SK-N-SH treated with all-trans-retinoic acid at 6 μM for 48 hours (cell line): Measurements from ENCODE around the gene CAPN12.

Experiments
- ATAC-seq: fragments of 200-7000 bp; cut with Tn5 transposase; 3 replicates; pipeline ENCODE4 v1.9.1; 2020; ENCODE audit warnings: mild to moderate bottlenecking, moderate library complexity
- ARNTL ChIP-seq: fragments of 450-650 bp; formaldehyde crosslinking; IDR thresholded peaks from 2 replicates; pipeline ENCODE4 v1.5.0; 2020; ENCODE audit warnings: low read depth, mild to moderate bottlenecking, moderate library complexity, borderline replicate concordance
- BACH2 ChIP-seq: fragments of 250-450 bp; sonication (Bioruptor Pico); IDR thresholded peaks from 2 replicates; pipeline ENCODE4 v1.9.0; 2021; ENCODE audit warnings: mild to moderate bottlenecking, borderline replicate concordance
- CSDC2 ChIP-seq: fragments of 250-450 bp; sonication (Bioruptor Pico); IDR thresholded peaks from 2 replicates; pipeline ENCODE4 v1.5.0; 2020; ENCODE audit warnings: mild to moderate bottlenecking, moderate library complexity
- ESRRG ChIP-seq: fragments of 250-450 bp; sonication (Bioruptor Pico); IDR thresholded peaks from 2 replicates; pipeline ENCODE4 v1.6.1; 2021; ENCODE audit warnings: mild to moderate bottlenecking
- GLIS3 ChIP-seq: fragments of 250-450 bp; sonication (Bioruptor Pico); IDR thresholded peaks from 2 replicates; pipeline ENCODE4 v1.5.0; 2020; ENCODE audit warnings: mild to moderate bottlenecking, moderate library complexity
- ISL1 ChIP-seq: fragments of 250-450 bp; sonication (Bioruptor Pico); IDR thresholded peaks from 2 replicates; pipeline ENCODE4 v2.1.2; 2022; ENCODE audit warnings: mild to moderate bottlenecking, moderate library complexity
- OSR1 ChIP-seq: fragments of 250-450 bp; sonication (Bioruptor Pico); IDR thresholded peaks from 2 replicates; pipeline ENCODE4 v1.8.0; 2022; ENCODE audit warnings: moderate library complexity, mild to moderate bottlenecking, inconsistent platforms
- PPARA ChIP-seq: fragments of 250-450 bp; sonication (Bioruptor Pico); IDR thresholded peaks from 2 replicates; pipeline ENCODE4 v1.5.0; 2020; ENCODE audit warnings: mild to moderate bottlenecking, borderline replicate concordance
- RARB ChIP-seq: fragments of 250-450 bp; sonication (Bioruptor Pico); IDR thresholded peaks from 2 replicates; pipeline ENCODE4 v1.8.0; 2021; ENCODE audit warnings: mild to moderate bottlenecking, moderate library complexity
- TCF4 ChIP-seq: fragments of 250-450 bp; sonication (Bioruptor Pico); IDR thresholded peaks from 2 replicates; pipeline ENCODE4 v1.8.0; 2021; ENCODE audit warnings: mild to moderate bottlenecking, moderate library complexity, borderline replicate concordance
- TOX ChIP-seq: fragments of 250-450 bp; sonication (Bioruptor Pico); IDR thresholded peaks from 2 replicates; pipeline ENCODE4 v1.8.0; 2021; ENCODE audit warnings: mild to moderate bottlenecking, moderate library complexity, borderline replicate concordance
- ZC3H10 ChIP-seq: fragments of 250-450 bp; sonication (Bioruptor Pico); IDR thresholded peaks from 2 replicates; pipeline ENCODE4 v1.5.1; 2021; ENCODE audit warnings: mild to moderate bottlenecking, moderate library complexity
- ZFP3 ChIP-seq: fragments of 250-450 bp; sonication (Bioruptor Pico); IDR thresholded peaks from 2 replicates; pipeline ENCODE4 v1.5.0; 2020; ENCODE audit warnings: mild to moderate bottlenecking, moderate library complexity
- ZFP30 ChIP-seq: fragments of 450-650 bp; formaldehyde crosslinking; IDR thresholded peaks from 2 replicates; pipeline ENCODE4 v1.5.0; 2022; ENCODE audit warnings: mild to moderate bottlenecking, moderate library complexity
- ZNF565 ChIP-seq: fragments of 450-650 bp; formaldehyde crosslinking; conservative IDR thresholded peaks from 2 replicates; pipeline ENCODE4 v1.5.0; 2020; ENCODE audit warnings: low read depth, mild to moderate bottlenecking, moderate library complexity
- ZNF70 ChIP-seq: fragments of 450-650 bp; formaldehyde crosslinking; IDR thresholded peaks from 2 replicates; pipeline ENCODE4 v1.5.0; 2020; ENCODE audit warnings: mild to moderate bottlenecking, moderate library complexity
- ZNF8 ChIP-seq: fragments of 450-650 bp; formaldehyde crosslinking; IDR thresholded peaks from 2 replicates; pipeline ENCODE4 v1.5.0; 2020; ENCODE audit warnings: mild to moderate bottlenecking, moderate library complexity
- TF ChIP-seq, protein P1 (sequence below): fragments of 250-450 bp; sonication (Bioruptor Pico); IDR thresholded peaks from 2 replicates; pipeline ENCODE4 v1.5.0; 2020; ENCODE audit warnings: mild to moderate bottlenecking, moderate library complexity
- TF ChIP-seq, protein P2 (sequence below): fragments of 250-450 bp; sonication (Bioruptor Pico); IDR thresholded peaks from 2 replicates; pipeline ENCODE4 v1.8.0; 2020; ENCODE audit warnings: mild to moderate bottlenecking, moderate library complexity, borderline replicate concordance
- TF ChIP-seq, protein P3 (sequence below): fragments of 250-450 bp; sonication (Bioruptor Pico); IDR thresholded peaks from 2 replicates; pipeline ENCODE4 v1.5.1; 2021; ENCODE audit warnings: mild to moderate bottlenecking, moderate library complexity
- TF ChIP-seq, protein P4 (sequence below): fragments of 250-450 bp; sonication (Bioruptor Pico); IDR thresholded peaks from 2 replicates; pipeline ENCODE4 v1.5.1; 2020; ENCODE audit warnings: low read depth, mild to moderate bottlenecking, moderate library complexity
- TF ChIP-seq, protein P5 (sequence below): fragments of 250-450 bp; sonication (Bioruptor Pico); IDR thresholded peaks from 2 replicates; pipeline ENCODE4 v1.8.0; 2021; ENCODE audit warnings: low read depth, mild to moderate bottlenecking, moderate library complexity, borderline replicate concordance

Gene CAPN12

DNA sequence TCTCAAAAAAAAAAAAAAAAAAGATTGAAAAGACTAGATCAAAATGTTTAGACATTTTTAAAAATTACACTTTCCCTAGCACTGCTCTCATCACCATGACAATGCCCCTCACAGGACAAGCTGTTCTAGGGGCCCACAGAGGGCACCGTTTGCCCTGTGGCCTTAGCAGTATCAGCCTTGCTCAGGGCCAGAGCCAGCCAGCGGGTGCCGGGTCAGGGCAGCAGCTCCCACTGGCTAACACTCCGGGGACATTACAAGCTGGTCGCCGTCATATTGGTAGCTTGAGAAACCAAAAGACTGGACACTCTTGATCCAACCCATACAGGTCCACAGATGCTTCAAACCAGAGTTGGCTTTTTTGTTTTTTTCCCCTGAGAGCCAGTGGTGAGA lies 18.0 kb downstream of the CAPN12 start:
- ATAC-seq = no peak
- TF ChIP-seq ZC3H10 (CRISPR knock-in tag) = no peak
- TF ChIP-seq BACH2 (CRISPR knock-in tag) = no peak
- no peak for TF ChIP-seq PPARA (CRISPR knock-in tag)
- TF ChIP-seq ZNF70 (CRISPR knock-in tag) = no peak
- TF ChIP-seq ESRRG = no peak
- TF ChIP-seq, protein P1, sequence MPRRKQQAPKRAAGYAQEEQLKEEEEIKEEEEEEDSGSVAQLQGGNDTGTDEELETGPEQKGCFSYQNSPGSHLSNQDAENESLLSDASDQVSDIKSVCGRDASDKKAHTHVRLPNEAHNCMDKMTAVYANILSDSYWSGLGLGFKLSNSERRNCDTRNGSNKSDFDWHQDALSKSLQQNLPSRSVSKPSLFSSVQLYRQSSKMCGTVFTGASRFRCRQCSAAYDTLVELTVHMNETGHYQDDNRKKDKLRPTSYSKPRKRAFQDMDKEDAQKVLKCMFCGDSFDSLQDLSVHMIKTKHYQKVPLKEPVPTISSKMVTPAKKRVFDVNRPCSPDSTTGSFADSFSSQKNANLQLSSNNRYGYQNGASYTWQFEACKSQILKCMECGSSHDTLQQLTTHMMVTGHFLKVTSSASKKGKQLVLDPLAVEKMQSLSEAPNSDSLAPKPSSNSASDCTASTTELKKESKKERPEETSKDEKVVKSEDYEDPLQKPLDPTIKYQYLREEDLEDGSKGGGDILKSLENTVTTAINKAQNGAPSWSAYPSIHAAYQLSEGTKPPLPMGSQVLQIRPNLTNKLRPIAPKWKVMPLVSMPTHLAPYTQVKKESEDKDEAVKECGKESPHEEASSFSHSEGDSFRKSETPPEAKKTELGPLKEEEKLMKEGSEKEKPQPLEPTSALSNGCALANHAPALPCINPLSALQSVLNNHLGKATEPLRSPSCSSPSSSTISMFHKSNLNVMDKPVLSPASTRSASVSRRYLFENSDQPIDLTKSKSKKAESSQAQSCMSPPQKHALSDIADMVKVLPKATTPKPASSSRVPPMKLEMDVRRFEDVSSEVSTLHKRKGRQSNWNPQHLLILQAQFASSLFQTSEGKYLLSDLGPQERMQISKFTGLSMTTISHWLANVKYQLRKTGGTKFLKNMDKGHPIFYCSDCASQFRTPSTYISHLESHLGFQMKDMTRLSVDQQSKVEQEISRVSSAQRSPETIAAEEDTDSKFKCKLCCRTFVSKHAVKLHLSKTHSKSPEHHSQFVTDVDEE (CRISPR knock-in tag) = no peak
- no peak for TF ChIP-seq GLIS3 (CRISPR knock-in tag)
- no peak for TF ChIP-seq RARB (CRISPR knock-in tag)
- no peak for TF ChIP-seq ZNF565 (CRISPR knock-in tag)
- TF ChIP-seq TCF4 = no peak
- TF ChIP-seq, protein P2, sequence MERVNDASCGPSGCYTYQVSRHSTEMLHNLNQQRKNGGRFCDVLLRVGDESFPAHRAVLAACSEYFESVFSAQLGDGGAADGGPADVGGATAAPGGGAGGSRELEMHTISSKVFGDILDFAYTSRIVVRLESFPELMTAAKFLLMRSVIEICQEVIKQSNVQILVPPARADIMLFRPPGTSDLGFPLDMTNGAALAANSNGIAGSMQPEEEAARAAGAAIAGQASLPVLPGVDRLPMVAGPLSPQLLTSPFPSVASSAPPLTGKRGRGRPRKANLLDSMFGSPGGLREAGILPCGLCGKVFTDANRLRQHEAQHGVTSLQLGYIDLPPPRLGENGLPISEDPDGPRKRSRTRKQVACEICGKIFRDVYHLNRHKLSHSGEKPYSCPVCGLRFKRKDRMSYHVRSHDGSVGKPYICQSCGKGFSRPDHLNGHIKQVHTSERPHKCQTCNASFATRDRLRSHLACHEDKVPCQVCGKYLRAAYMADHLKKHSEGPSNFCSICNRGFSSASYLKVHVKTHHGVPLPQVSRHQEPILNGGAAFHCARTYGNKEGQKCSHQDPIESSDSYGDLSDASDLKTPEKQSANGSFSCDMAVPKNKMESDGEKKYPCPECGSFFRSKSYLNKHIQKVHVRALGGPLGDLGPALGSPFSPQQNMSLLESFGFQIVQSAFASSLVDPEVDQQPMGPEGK (CRISPR knock-in tag) = no peak

DNA sequence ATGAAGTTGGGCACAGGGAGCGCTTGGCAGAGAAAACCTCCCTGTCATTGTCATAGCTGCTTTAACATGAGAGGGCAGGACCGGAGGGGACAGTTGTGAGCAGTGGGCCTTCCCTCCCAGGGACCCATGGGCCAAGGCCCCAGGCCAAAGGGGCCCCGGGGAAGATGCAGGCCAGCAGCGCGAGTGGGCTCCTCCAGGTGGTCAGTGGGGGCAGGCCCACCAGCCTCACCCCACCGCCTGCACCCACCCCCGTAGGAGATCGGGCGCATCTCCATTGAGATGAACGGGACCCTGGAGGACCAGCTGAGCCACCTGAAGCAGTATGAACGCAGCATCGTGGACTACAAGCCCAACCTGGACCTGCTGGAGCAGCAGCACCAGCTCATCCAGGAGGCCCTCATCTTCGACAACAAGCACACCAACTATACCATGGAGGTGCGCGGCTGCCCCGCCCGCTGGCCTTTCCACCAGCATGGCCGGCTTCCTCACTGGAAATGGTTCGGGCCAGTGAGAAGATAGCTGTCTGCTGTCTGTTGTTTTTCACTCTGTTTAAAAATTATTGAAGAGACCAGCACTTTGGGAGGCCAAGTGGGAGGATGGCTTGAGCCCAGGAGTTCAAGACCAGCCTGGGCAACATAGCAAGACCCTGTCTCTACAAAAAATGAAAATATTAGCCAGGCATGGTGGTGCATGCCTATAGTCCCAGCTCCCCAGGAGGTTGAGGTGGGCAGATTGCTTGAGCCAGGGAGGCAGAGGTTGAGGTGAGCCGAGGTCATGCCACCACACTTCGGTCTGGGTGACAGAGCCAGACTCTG lies 18.6 kb downstream of the CAPN12 start:
- ATAC-seq = no peak
- TF ChIP-seq OSR1 (CRISPR knock-in tag) = no peak
- TF ChIP-seq, protein P3, sequence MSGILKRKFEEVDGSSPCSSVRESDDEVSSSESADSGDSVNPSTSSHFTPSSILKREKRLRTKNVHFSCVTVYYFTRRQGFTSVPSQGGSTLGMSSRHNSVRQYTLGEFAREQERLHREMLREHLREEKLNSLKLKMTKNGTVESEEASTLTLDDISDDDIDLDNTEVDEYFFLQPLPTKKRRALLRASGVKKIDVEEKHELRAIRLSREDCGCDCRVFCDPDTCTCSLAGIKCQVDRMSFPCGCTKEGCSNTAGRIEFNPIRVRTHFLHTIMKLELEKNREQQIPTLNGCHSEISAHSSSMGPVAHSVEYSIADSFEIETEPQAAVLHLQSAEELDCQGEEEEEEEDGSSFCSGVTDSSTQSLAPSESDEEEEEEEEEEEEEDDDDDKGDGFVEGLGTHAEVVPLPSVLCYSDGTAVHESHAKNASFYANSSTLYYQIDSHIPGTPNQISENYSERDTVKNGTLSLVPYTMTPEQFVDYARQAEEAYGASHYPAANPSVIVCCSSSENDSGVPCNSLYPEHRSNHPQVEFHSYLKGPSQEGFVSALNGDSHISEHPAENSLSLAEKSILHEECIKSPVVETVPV (CRISPR knock-in tag) = no peak
- TF ChIP-seq, protein P4, sequence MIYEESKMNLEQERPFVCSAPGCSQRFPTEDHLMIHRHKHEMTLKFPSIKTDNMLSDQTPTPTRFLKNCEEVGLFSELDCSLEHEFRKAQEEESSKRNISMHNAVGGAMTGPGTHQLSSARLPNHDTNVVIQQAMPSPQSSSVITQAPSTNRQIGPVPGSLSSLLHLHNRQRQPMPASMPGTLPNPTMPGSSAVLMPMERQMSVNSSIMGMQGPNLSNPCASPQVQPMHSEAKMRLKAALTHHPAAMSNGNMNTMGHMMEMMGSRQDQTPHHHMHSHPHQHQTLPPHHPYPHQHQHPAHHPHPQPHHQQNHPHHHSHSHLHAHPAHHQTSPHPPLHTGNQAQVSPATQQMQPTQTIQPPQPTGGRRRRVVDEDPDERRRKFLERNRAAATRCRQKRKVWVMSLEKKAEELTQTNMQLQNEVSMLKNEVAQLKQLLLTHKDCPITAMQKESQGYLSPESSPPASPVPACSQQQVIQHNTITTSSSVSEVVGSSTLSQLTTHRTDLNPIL (CRISPR knock-in tag) = no peak
- no peak for TF ChIP-seq ZFP3 (CRISPR knock-in tag)
- TF ChIP-seq ZFP30 (CRISPR knock-in tag) = no peak
- TF ChIP-seq CSDC2 (CRISPR knock-in tag) = no peak
- TF ChIP-seq ZNF8 (CRISPR knock-in tag) = no peak
- no peak for TF ChIP-seq ISL1 (CRISPR knock-in tag)
- TF ChIP-seq TCF4 = no peak
- TF ChIP-seq TOX = no peak

DNA sequence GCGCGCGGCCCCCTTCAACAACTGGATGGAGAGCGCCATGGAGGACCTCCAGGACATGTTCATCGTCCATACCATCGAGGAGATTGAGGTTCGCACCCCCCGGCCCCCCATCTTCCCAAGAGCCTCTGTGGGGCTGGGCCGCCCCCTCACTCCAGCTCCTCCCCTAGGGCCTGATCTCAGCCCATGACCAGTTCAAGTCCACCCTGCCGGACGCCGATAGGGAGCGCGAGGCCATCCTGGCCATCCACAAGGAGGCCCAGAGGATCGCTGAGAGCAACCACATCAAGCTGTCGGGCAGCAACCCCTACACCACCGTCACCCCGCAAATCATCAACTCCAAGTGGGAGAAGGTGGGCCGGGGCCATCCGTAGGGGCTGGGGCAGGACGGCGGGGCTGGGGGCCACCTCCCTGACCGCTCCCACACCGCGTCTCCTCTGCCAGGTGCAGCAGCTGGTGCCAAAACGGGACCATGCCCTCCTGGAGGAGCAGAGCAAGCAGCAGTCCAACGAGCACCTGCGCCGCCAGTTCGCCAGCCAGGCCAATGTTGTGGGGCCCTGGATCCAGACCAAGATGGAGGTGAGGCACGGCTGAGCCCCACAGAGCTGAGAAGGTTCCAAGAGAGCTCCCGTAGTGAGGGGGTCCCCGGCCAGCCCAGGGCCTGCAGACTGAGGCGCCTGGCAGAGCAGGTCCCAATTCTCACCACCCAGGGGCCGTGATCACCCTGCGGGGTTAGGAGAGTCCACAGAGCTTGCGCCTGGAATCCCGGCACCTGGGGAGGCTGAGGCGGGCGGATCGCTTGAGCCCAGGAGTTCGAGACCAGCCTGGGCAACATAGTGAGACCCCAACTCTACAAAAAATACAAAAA lies 20.1 kb downstream of the CAPN12 start:
- no peak for ATAC-seq
- TF ChIP-seq ZNF8 (CRISPR knock-in tag) (no peak), ZFP3 (CRISPR knock-in tag) (no peak), BACH2 (CRISPR knock-in tag) (no peak), TOX (no peak), RARB (CRISPR knock-in tag) (no peak), ESRRG (no peak), PPARA (CRISPR knock-in tag) (no peak), ISL1 (CRISPR knock-in tag) (no peak), ARNTL (CRISPR knock-in tag) (no peak), ZNF70 (CRISPR knock-in tag) (no peak), CSDC2 (CRISPR knock-in tag) (no peak)
- TF ChIP-seq, protein P3 (CRISPR knock-in tag) = no peak
- TF ChIP-seq, protein P5, sequence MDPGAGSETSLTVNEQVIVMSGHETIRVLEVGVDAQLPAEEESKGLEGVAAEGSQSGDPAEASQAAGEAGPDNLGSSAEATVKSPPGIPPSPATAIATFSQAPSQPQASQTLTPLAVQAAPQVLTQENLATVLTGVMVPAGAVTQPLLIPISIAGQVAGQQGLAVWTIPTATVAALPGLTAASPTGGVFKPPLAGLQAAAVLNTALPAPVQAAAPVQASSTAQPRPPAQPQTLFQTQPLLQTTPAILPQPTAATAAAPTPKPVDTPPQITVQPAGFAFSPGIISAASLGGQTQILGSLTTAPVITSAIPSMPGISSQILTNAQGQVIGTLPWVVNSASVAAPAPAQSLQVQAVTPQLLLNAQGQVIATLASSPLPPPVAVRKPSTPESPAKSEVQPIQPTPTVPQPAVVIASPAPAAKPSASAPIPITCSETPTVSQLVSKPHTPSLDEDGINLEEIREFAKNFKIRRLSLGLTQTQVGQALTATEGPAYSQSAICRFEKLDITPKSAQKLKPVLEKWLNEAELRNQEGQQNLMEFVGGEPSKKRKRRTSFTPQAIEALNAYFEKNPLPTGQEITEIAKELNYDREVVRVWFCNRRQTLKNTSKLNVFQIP (CRISPR knock-in tag) = no peak
- TF ChIP-seq, protein P2 (CRISPR knock-in tag) = no peak
